HEK293T (cell line): ENCODE results near the gene POLR3GL.

Experiments used
- BHLHE40 ChIP-seq: fragments of 450-650 bp; IDR thresholded peaks from 2 replicates; pipeline ENCODE4 v1.6.1; 2016; ENCODE audit warnings: mild to moderate bottlenecking, moderate library complexity, borderline replicate concordance
- CTBP1 ChIP-seq: fragments of 450-650 bp; IDR thresholded peaks from 2 replicates; pipeline ENCODE4 v1.6.1; 2016; ENCODE audit warnings: borderline replicate concordance
- ELF4 ChIP-seq: fragments of 450-650 bp; IDR thresholded peaks from 2 replicates; pipeline ENCODE4 v1.6.1; 2017; ENCODE audit warnings: antibody characterized with exemption
- FOXM1 ChIP-seq: fragments of 450-650 bp; IDR thresholded peaks from 2 replicates; pipeline ENCODE4 v1.6.1; 2017; ENCODE audit warnings: mild to moderate bottlenecking, borderline replicate concordance
- HDGF ChIP-seq: fragments of 450-650 bp; IDR thresholded peaks from 2 replicates; pipeline ENCODE4 v1.6.1; 2017; ENCODE audit warnings: antibody characterized with exemption, borderline replicate concordance
- SP1 ChIP-seq: fragments of 450-650 bp; IDR thresholded peaks from 2 replicates; pipeline ENCODE4 v1.6.1; 2017
- SUZ12 ChIP-seq: fragments of 450-650 bp; IDR thresholded peaks from 2 replicates; pipeline ENCODE4 v1.6.1; 2016; ENCODE audit warnings: mild to moderate bottlenecking
- TARDBP ChIP-seq: fragments of 450-650 bp; IDR thresholded peaks from 2 replicates; pipeline ENCODE4 v1.6.1; 2016
- ZNF384 ChIP-seq: fragments of 450-650 bp; IDR thresholded peaks from 2 replicates; pipeline ENCODE4 v1.6.1; 2016

- TF ChIP-seq SP1: no peak
- no peak for TF ChIP-seq CTBP1
- no peak for TF ChIP-seq BHLHE40
- no peak for TF ChIP-seq FOXM1
- no peak for TF ChIP-seq TARDBP
- TF ChIP-seq HDGF: no peak
- TF ChIP-seq SUZ12: no peak
- TF ChIP-seq ELF4: no peak
- TF ChIP-seq ZNF384: no peak
Observed at GRCh38 chr1:145992958-145993617, 28.6 kb downstream of the POLR3GL start.
